SK-N-SH (cell line): ENCODE data around the gene GSDMA. TPM values are rescaled to one million over a fixed set of nuclear protein-coding genes. Genes with fewer than 3 reads are reported as not detected.

Source experiments
- CTCF ChIA-PET: fragments of 300-600, 350-600 bp; formaldehyde crosslinking; extraction: SDS; loops from one replicate; lab custom pipeline; 2021; lab: Yijun Ruan, JAX
- POLR2A ChIA-PET: fragments of 350-600 bp; sonication (Branson Sonifier 250); formaldehyde crosslinking; extraction: SDS; loops from one replicate; lab custom pipeline; 2020; ENCODE audit warnings: antibody characterized with exemption, inconsistent platforms; lab: Yijun Ruan, JAX
- DNase-seq: peaks from one replicate; pipeline ENCODE4 v3.0.0; 2012
- H2AFZ ChIP-seq: fragments of 200-600 bp; sonication (generic); 2 replicates; pipeline ENCODE4 v1.8.1; 2016; ENCODE audit warnings: antibody characterized with exemption, mild to moderate bottlenecking, low read depth
- H3F3A ChIP-seq: fragments of 200-600 bp; sonication (generic); replicated peaks from 2 replicates; pipeline ENCODE3; 2016; ENCODE audit warnings: antibody characterized with exemption, mild to moderate bottlenecking; ENCODE audit not compliant: insufficient read depth
- H3K27ac ChIP-seq, 2 experiments: fragments of 200-500 bp in 1 of 2; fragments of 200-600 bp in 1 of 2; sonication (Bioruptor generic) in 1 of 2; sonication (generic), shearing (Covaris generic) in 1 of 2; 2 replicates each; pipeline versions ENCODE4 v1.5.1 to v1.6.1; 2014 to 2016; ENCODE audit warnings: low read depth in 2 of 2, inconsistent platforms in 1 of 2, low read length in 1 of 2, mild to moderate bottlenecking in 1 of 2, mixed read lengths in 1 of 2
- H3K27me3 ChIP-seq: fragments of 200-600 bp; sonication (generic), shearing (Covaris generic); 2 replicates; pipeline ENCODE4 v1.6.1; 2016; ENCODE audit warnings: mixed run types; ENCODE audit not compliant: insufficient read depth
- H3K36me3 ChIP-seq, 2 experiments: fragments of 200-500 bp in 1 of 2; fragments of 200-600 bp in 1 of 2; sonication (Bioruptor generic) in 1 of 2; sonication (generic) in 1 of 2; replicated peaks in 1 of 2; 2 replicates each; pipeline versions ENCODE3 to v1.5.1; 2014 to 2016; ENCODE audit warnings: low read length in 1 of 2, mild to moderate bottlenecking in 1 of 2; ENCODE audit not compliant: insufficient read depth in 2 of 2, control insufficient read depth in 1 of 2
- H3K4me1 ChIP-seq, 2 experiments: fragments of 200-500 bp in 1 of 2; fragments of 200-600 bp in 1 of 2; sonication (Bioruptor generic) in 1 of 2; sonication (generic), shearing (Covaris generic) in 1 of 2; 2 replicates each; pipeline versions ENCODE4 v1.5.1 to v1.6.1; 2014 to 2016; ENCODE audit warnings: low read depth in 1 of 2, low read length in 1 of 2, mixed run types in 1 of 2; ENCODE audit not compliant: insufficient read depth in 2 of 2, control insufficient read depth in 1 of 2
- H3K4me2 ChIP-seq: fragments of 200-600 bp; sonication (generic), shearing (Covaris generic); 2 replicates; pipeline ENCODE4 v1.6.1; 2017; ENCODE audit warnings: mixed run types
- H3K4me3 ChIP-seq, 2 experiments: fragments of 200-500 bp in 1 of 2; fragments of 200-600 bp in 1 of 2; sonication (Bioruptor generic) in 1 of 2; sonication (generic), shearing (Covaris generic) in 1 of 2; 2 replicates each; pipeline versions ENCODE4 v1.5.1 to v1.8.1; 2014 to 2016; ENCODE audit warnings: low read depth in 2 of 2, inconsistent platforms in 1 of 2, low read length in 1 of 2, mild to moderate bottlenecking in 1 of 2, mixed read lengths in 1 of 2, moderate library complexity in 1 of 2
- H3K79me2 ChIP-seq: fragments of 200-600 bp; sonication (generic); 2 replicates; pipeline ENCODE4 v1.8.1; 2017; ENCODE audit warnings: mild to moderate bottlenecking; ENCODE audit not compliant: insufficient read depth
- H3K9ac ChIP-seq: fragments of 200-600 bp; sonication (generic); 2 replicates; pipeline ENCODE4 v1.6.1; 2017; ENCODE audit warnings: mixed run types
- H3K9me2 ChIP-seq: fragments of 200-600 bp; sonication (generic); 2 replicates; pipeline ENCODE4 v1.6.1; 2017; ENCODE audit warnings: mixed run types
- H3K9me3 ChIP-seq: fragments of 200-600 bp; sonication (generic); 2 replicates; pipeline ENCODE4 v1.6.1; 2017; ENCODE audit warnings: mixed run types, mild to moderate bottlenecking, moderate library complexity
- H4K20me1 ChIP-seq: fragments of 200-600 bp; sonication (generic); 2 replicates; pipeline ENCODE4 v1.6.1; 2017; ENCODE audit warnings: mild to moderate bottlenecking, mixed run types; ENCODE audit not compliant: insufficient read depth
- EP300 ChIP-seq, 2 experiments: IDR thresholded peaks; 2 replicates each; pipeline versions ENCODE4 v1.4.0 to v1.6.1; 2012; ENCODE audit warnings: borderline replicate concordance in 1 of 2, low read depth in 1 of 2, low read length in 1 of 2
- FOXJ3 ChIP-seq: sonication (generic); formaldehyde crosslinking; IDR thresholded peaks from 2 replicates; pipeline ENCODE4 v1.5.1; 2020; ENCODE audit warnings: mild to moderate bottlenecking, missing genetic modification reagents
- FOXM1 ChIP-seq: IDR thresholded peaks from 2 replicates; pipeline ENCODE4 v1.4.0; 2012; ENCODE audit warnings: low read depth, mild to moderate bottlenecking
- JUND ChIP-seq: IDR thresholded peaks from 2 replicates; pipeline ENCODE4 v1.4.0; 2012
- RAD21 ChIP-seq: IDR thresholded peaks from 2 replicates; pipeline ENCODE4 v1.6.1; 2012; ENCODE audit warnings: mild to moderate bottlenecking, low read length
- RCOR1 ChIP-seq: fragments of 150-350 bp; IDR thresholded peaks from 2 replicates; pipeline ENCODE4 v1.6.1; 2017; ENCODE audit warnings: antibody characterized with exemption, low read length
- RXRA ChIP-seq: IDR thresholded peaks from 2 replicates; pipeline ENCODE4 v1.4.0; 2012; ENCODE audit warnings: low read depth, mild to moderate bottlenecking, borderline replicate concordance
- SMC3 ChIP-seq: IDR thresholded peaks from 2 replicates; pipeline ENCODE4 v1.6.1; 2012; ENCODE audit warnings: low read depth, low read length, improper control_type of control experiment
- TAF1 ChIP-seq: IDR thresholded peaks from 2 replicates; pipeline ENCODE4 v1.6.1; 2012; ENCODE audit warnings: low read depth, mild to moderate bottlenecking, low read length, moderate library complexity, borderline replicate concordance
- TCF12 ChIP-seq: IDR thresholded peaks from 2 replicates; pipeline ENCODE4 v1.4.0; 2012
- TEAD4 ChIP-seq: IDR thresholded peaks from 2 replicates; pipeline ENCODE4 v1.4.0; 2012; ENCODE audit warnings: mild to moderate bottlenecking, borderline replicate concordance; ENCODE audit not compliant: insufficient read depth
- YY1 ChIP-seq: IDR thresholded peaks from 2 replicates; pipeline ENCODE4 v1.4.0; 2012; ENCODE audit warnings: low read depth, mild to moderate bottlenecking
- WGBS: methylation state at CpG from one replicate; pipeline ENCODE4 v1.1.6; 2017; ENCODE audit warnings: low lambda C conversion rate; 5-methylcytosine and 5-hydroxymethylcytosine counted together
- polyA plus RNA-seq, 3 experiments: library from polyadenylated mRNA; depleted of rRNA; stranded (reverse); fragments of >200 nt; gene quantifications; 2 replicates each; pipeline ENCODE4 v1.2.3, GENCODE V29; 2012
- TF ChIP-seq, protein P1 (sequence below): fragments of 150-350 bp; IDR thresholded peaks from 2 replicates; pipeline ENCODE4 v1.6.1; 2016; ENCODE audit warnings: mild to moderate bottlenecking, low read depth, low read length
- TF ChIP-seq, protein P2 (sequence below): IDR thresholded peaks from 2 replicates; pipeline ENCODE4 v1.4.0; 2012; ENCODE audit warnings: low read depth, borderline replicate concordance
- TF ChIP-seq, protein P3 (sequence below): IDR thresholded peaks from 2 replicates; pipeline ENCODE4 v1.6.1; 2012; ENCODE audit warnings: mild to moderate bottlenecking, low read depth, low read length, moderate library complexity
- TF ChIP-seq, protein P4 (sequence below): IDR thresholded peaks from 2 replicates; pipeline ENCODE4; 2012

The GSDMA gene
- polyA plus RNA-seq, 1 of the 3 experiments (the other 2 are of a cell fraction), result not detected

DNA sequence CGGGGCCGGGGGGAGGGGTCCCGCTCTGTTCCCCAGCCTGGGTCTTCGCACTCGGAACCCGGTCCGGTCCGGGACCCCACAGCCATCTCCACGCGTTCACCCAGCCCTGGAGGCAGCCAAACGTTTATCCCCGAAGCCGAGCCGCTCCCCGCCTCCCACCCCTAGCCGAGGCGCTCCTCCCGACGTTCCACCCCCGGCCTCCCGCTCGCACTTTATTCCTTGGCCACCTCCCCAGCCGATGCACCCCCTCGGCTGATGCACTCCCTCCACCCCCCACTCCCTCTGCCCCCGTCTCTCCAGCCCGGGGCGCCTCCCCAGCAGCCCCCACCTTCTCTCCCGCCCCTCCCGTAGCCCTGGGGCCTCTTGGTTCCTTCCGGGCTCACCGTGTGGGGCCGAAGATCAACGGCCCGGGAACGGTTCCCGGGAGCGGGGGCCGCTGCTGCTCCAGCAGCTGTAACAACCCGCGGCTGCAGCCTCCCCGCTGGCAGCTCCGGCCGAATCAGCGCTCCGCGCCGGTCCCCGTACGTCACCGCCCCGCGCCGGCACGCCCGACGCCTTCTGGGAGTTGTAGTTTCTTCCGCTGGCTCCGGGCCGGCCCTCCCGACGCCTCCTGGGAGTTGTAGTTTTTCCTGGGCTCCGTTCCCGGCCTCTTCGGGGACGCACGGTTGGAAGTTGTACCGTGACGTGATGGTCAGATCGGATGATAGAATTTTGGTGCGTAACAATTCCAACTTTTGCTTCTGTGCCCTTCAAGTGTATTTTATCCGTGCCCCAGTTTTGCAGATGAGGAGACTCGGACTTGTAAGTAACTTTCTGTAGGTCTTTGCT lies 35.5 kb upstream of the GSDMA start, which contains the start of the genes LRRC3C and ORMDL3 (continued):
- peak; percentile 68 for TF ChIP-seq TAF1
- no peak for TF ChIP-seq SMC3
- TF ChIP-seq FOXM1, result no peak
- no peak for TF ChIP-seq FOXJ3 (CRISPR knock-in tag)
- no peak for TF ChIP-seq RXRA
- TF ChIP-seq, protein P1, sequence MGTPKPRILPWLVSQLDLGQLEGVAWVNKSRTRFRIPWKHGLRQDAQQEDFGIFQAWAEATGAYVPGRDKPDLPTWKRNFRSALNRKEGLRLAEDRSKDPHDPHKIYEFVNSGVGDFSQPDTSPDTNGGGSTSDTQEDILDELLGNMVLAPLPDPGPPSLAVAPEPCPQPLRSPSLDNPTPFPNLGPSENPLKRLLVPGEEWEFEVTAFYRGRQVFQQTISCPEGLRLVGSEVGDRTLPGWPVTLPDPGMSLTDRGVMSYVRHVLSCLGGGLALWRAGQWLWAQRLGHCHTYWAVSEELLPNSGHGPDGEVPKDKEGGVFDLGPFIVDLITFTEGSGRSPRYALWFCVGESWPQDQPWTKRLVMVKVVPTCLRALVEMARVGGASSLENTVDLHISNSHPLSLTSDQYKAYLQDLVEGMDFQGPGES, result no peak
- TF ChIP-seq, protein P2, sequence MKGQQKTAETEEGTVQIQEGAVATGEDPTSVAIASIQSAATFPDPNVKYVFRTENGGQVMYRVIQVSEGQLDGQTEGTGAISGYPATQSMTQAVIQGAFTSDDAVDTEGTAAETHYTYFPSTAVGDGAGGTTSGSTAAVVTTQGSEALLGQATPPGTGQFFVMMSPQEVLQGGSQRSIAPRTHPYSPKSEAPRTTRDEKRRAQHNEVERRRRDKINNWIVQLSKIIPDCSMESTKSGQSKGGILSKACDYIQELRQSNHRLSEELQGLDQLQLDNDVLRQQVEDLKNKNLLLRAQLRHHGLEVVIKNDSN, result no peak
- no peak for TF ChIP-seq JUND
- TF ChIP-seq YY1, result peak; percentile 65; the same call in 1 of the 2 replicates
- TF ChIP-seq EP300 (IDR thresholded peaks at IDR 0.05; ENCODE audit: borderline replicate concordance in 1 of 2, low read depth in 1 of 2, low read length in 1 of 2), result no peak
- no peak for TF ChIP-seq RCOR1
- no peak; the same call in 1 of the 2 replicates for TF ChIP-seq TCF12

DNA sequence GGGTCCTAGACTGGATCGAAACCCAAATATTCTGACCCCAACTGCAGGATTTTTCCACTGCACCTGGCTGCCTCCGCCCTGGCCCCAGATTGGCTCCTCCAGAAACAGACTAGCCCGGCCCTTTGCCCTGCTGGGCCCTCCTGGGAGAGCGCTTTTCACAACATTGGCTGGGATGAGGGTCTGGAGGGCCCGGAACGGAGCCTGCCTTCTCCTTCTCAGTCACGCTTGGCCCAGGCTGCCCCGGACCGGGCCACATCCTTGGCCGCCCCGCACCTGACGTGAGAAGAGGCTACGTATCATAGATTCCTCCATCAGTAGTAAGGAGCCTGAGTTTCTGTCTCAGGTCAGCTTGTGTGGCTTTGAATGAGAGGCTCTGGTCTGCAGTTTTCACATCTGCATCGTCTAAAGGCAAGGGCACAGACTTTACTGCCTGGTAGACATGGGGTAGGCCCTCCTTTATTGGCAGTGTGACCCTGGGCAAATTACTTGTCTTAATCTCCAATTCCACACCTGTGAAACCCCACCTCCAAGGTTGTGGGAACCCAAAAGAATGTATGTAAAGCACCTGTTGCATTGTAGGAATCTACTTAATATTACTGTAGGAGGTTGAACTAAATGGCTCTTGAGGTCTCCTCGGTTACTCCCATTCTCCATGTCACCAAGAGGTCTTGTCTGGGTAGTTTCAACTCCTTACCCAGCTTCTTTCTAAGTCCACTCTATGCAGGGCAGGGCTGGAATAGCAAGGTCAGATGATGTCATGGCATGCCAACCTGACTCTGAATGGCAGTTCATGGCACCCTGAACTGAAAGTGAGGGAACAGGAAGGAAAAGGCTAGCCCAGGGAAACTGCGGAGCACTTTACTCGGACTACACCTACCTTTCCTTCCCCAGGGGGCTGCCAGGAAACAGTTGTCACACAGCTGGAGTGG lies 34.6 kb upstream of the GSDMA start:
- no peak for TF ChIP-seq RXRA
- no peak for TF ChIP-seq RAD21
- TF ChIP-seq, protein P3, sequence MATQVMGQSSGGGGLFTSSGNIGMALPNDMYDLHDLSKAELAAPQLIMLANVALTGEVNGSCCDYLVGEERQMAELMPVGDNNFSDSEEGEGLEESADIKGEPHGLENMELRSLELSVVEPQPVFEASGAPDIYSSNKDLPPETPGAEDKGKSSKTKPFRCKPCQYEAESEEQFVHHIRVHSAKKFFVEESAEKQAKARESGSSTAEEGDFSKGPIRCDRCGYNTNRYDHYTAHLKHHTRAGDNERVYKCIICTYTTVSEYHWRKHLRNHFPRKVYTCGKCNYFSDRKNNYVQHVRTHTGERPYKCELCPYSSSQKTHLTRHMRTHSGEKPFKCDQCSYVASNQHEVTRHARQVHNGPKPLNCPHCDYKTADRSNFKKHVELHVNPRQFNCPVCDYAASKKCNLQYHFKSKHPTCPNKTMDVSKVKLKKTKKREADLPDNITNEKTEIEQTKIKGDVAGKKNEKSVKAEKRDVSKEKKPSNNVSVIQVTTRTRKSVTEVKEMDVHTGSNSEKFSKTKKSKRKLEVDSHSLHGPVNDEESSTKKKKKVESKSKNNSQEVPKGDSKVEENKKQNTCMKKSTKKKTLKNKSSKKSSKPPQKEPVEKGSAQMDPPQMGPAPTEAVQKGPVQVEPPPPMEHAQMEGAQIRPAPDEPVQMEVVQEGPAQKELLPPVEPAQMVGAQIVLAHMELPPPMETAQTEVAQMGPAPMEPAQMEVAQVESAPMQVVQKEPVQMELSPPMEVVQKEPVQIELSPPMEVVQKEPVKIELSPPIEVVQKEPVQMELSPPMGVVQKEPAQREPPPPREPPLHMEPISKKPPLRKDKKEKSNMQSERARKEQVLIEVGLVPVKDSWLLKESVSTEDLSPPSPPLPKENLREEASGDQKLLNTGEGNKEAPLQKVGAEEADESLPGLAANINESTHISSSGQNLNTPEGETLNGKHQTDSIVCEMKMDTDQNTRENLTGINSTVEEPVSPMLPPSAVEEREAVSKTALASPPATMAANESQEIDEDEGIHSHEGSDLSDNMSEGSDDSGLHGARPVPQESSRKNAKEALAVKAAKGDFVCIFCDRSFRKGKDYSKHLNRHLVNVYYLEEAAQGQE, result no peak
- no peak for TF ChIP-seq TEAD4
- no peak for TF ChIP-seq RCOR1
- TF ChIP-seq, protein P4, sequence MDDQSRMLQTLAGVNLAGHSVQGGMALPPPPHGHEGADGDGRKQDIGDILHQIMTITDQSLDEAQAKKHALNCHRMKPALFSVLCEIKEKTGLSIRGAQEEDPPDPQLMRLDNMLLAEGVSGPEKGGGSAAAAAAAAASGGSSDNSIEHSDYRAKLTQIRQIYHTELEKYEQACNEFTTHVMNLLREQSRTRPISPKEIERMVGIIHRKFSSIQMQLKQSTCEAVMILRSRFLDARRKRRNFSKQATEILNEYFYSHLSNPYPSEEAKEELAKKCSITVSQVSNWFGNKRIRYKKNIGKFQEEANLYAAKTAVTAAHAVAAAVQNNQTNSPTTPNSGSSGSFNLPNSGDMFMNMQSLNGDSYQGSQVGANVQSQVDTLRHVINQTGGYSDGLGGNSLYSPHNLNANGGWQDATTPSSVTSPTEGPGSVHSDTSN, result no peak
- TF ChIP-seq TCF12, result no peak
- ChIA-PET POLR2A (interaction anchor here (1.0 kb wide), 1 partner anchor 11 kb away, joined by 3 read pairs; no protein-coding TSS in a partner anchor), CTCF (interaction anchor here (0.9 to 3.4 kb wide), 3 partner anchors 12 to 107 kb away, joined by 3 to 20 read pairs (median 3); partner anchors contain the start of gene PSMD3)
- Histone ChIP-seq H3K27ac (peak overlapping the region; percentile 17 to 90), H3K9me2 (no peaks in the 10 kb centered on the region), H2AFZ (peak overlapping the region; percentile 86; the same call in 1 of the 2 replicates), H3F3A (peaks cover 27% of the 10 kb centered on the region), H3K4me1 (peaks cover 8 to 32% of the 10 kb centered on the region in 2 experiments; a peak in 3 of 4 replicates), H3K4me3 (peak overlapping the region; percentile 60 to 92), H3K9me3 (no peaks in the 10 kb centered on the region), H3K79me2 (peaks cover 37% of the 10 kb centered on the region), H3K9ac (peak overlapping the region; percentile 86), H3K4me2 (peak overlapping the region; percentile 96), H3K27me3 (no peaks in the 10 kb centered on the region), H3K36me3 (peaks cover 2 to 10% of the 10 kb centered on the region in 2 experiments), H4K20me1 (peaks cover 37% of the 10 kb centered on the region)
- 59% methylated on average over 14 of the region's 17 CpGs for WGBS
- DNase-seq, result peak; percentile 52
